Caco-2 (cell line): Measurements from ENCODE around the gene ATXN1. TPM values are rescaled to one million over a fixed set of nuclear protein-coding genes. Genes with fewer than 3 reads are reported as not detected.

Experiments
- BruUV-seq: library from RNA; stranded (reverse); fragments of 400-500 nt; replicated peaks from 2 replicates; lab custom pipeline; 2021; lab: Mats Ljungman, UMichigan
- CTCF ChIA-PET: fragments of 300-600 bp; sonication (Branson Sonifier 250); formaldehyde crosslinking; loops from one replicate; lab custom pipeline; 2022; ENCODE audit warnings: antibody characterized with exemption; lab: Charles Lee
- POLR2A ChIA-PET: fragments of 300-600 bp; sonication (Branson Sonifier 250); formaldehyde crosslinking; loops from one replicate; lab custom pipeline; 2022; ENCODE audit warnings: antibody characterized with exemption; lab: Charles Lee
- DNase-seq, 2 experiments: peaks; one replicate each; pipeline versions ENCODE4 v3.0.0 to v3.0.0-alpha.2; 2020 to 2022
- H3K27me3 ChIP-seq: replicated peaks from 2 replicates; pipeline ENCODE4 v1.6.0; 2011; ENCODE audit warnings: low read length; ENCODE audit not compliant: control insufficient read depth, insufficient read depth
- H3K36me3 ChIP-seq: 2 replicates; pipeline ENCODE4 v1.5.1; 2011; ENCODE audit warnings: low read length; ENCODE audit not compliant: control insufficient read depth, insufficient read depth
- H3K4me1 ChIP-seq: fragments of 250-450 bp; sonication (Bioruptor Pico); 2 replicates; pipeline ENCODE4 v1.5.1; 2020; ENCODE audit warnings: mild to moderate bottlenecking
- H3K4me3 ChIP-seq: 2 replicates; pipeline ENCODE4 v1.5.1; 2011; ENCODE audit warnings: low read depth, mild to moderate bottlenecking, control low read depth, low read length
- H3K9me3 ChIP-seq: fragments of 250-450 bp; sonication (Bioruptor Pico); 2 replicates; pipeline ENCODE4 v1.5.1; 2020; ENCODE audit warnings: mild to moderate bottlenecking, moderate library complexity
- H3K27ac Mint-ChIP-seq: one replicate; pipeline ENCODE4 v1.8.0; 2022; ENCODE audit warnings: mixed read lengths; ENCODE audit not compliant: unreplicated experiment
- H3K27me3 Mint-ChIP-seq: one replicate; pipeline ENCODE4 v1.8.0; 2022; ENCODE audit warnings: mixed read lengths; ENCODE audit not compliant: insufficient read depth, unreplicated experiment
- H3K36me3 Mint-ChIP-seq: one replicate; pipeline ENCODE4 v1.8.0; 2022; ENCODE audit warnings: mild to moderate bottlenecking, mixed read lengths; ENCODE audit not compliant: insufficient read depth, unreplicated experiment
- H3K4me1 Mint-ChIP-seq: one replicate; pipeline ENCODE4 v1.8.0; 2022; ENCODE audit warnings: low read depth, mixed read lengths; ENCODE audit not compliant: unreplicated experiment
- H3K4me3 Mint-ChIP-seq: one replicate; pipeline ENCODE4 v1.8.0; 2022; ENCODE audit warnings: mild to moderate bottlenecking, moderate library complexity, mixed read lengths; ENCODE audit not compliant: unreplicated experiment
- H3K9me3 Mint-ChIP-seq: one replicate; pipeline ENCODE4 v1.8.0; 2022; ENCODE audit warnings: mixed read lengths; ENCODE audit not compliant: unreplicated experiment
- CTCF ChIP-seq, 2 experiments: fragments of 200-600 bp in 1 of 2; IDR thresholded peaks; 1 replicate in 1 of 2; 2 replicates in 1 of 2; pipeline versions ENCODE4 v1.5.1 to v1.8.0; 2011 to 2022; ENCODE audit warnings: antibody characterized with exemption in 1 of 2, control low read depth in 1 of 2, inconsistent platforms in 1 of 2, low read depth in 1 of 2, low read length in 1 of 2, mild to moderate bottlenecking in 1 of 2, moderate library complexity in 1 of 2; ENCODE audit not compliant: insufficient read depth in 1 of 2, severe bottlenecking in 1 of 2, unreplicated experiment in 1 of 2
- intact Hi-C: fragments of 100-400 bp; cut with micrococcal nuclease; formaldehyde crosslinking; loops from one replicate; pipeline ENCODE4 v1.10.0; 2022; ENCODE audit not compliant: unreplicated experiment
- total RNA-seq: library from RNA; stranded (reverse); gene quantifications from 2 replicates; pipeline ENCODE4 v1.2.3, GENCODE V29; 2022

The ATXN1 gene
- total RNA-seq, 1 experiment from 2014 or later: 14.2 TPM

- Mint-ChIP-seq H3K4me3 (no peak overlapping the region), H3K9me3 (no peaks in the 10 kb centered on the region), H3K4me1 (no peaks in the 10 kb centered on the region), H3K27ac (no peak overlapping the region), H3K36me3 (no peaks in the 10 kb centered on the region), H3K27me3 (no peaks in the 10 kb centered on the region)
- no peaks in the 10 kb centered on the region for H3K36me3 ChIP-seq
- intact Hi-C loops: no loop called here
- H3K4me1 ChIP-seq: no peaks in the 10 kb centered on the region
- ChIA-PET POLR2A (no interaction called here), CTCF (no interaction called here)
- no peaks in the 10 kb centered on the region for H3K9me3 ChIP-seq
- BruUV-seq: no TSS peak
- H3K4me3 ChIP-seq: no peak overlapping the region
- DNase-seq: no peak
- no peaks in the 10 kb centered on the region for H3K27me3 ChIP-seq
- TF ChIP-seq CTCF (IDR thresholded peaks at IDR 0.05; ENCODE audit: insufficient read depth in 1 of 2, low read depth in 1 of 2, low read length in 1 of 2, severe bottlenecking in 1 of 2, unreplicated experiment in 1 of 2): no peak
Measured at GRCh38 chr6:16295471-16295870, 465.8 kb downstream of the ATXN1 start.

GRCh38 chr6:16295060-16295459 is 466.2 kb downstream of the ATXN1 start:
- H3K27me3 Mint-ChIP-seq: no peaks in the 10 kb centered on the region
- Histone ChIP-seq H3K27me3 (no peaks in the 10 kb centered on the region), H3K4me3 (no peak overlapping the region), H3K36me3 (no peaks in the 10 kb centered on the region), H3K9me3 (no peaks in the 10 kb centered on the region), H3K4me1 (no peaks in the 10 kb centered on the region)
- no peak for DNase-seq
- CTCF ChIA-PET: no interaction called here
- H3K4me1 Mint-ChIP-seq: no peaks in the 10 kb centered on the region
- no peaks in the 10 kb centered on the region for H3K9me3 Mint-ChIP-seq
- no peak for TF ChIP-seq CTCF (IDR thresholded peaks at IDR 0.05; ENCODE audit: insufficient read depth in 1 of 2, low read depth in 1 of 2, low read length in 1 of 2, severe bottlenecking in 1 of 2, unreplicated experiment in 1 of 2)
- no peak overlapping the region for H3K4me3 Mint-ChIP-seq
- intact Hi-C loops: no loop called here
- POLR2A ChIA-PET: no interaction called here
- BruUV-seq: no TSS peak
- no peak overlapping the region for H3K27ac Mint-ChIP-seq
- no peaks in the 10 kb centered on the region for H3K36me3 Mint-ChIP-seq

GRCh38 chr6:16294371-16294770 is 466.9 kb downstream of the ATXN1 start:
- POLR2A ChIA-PET: no interaction called here

More at GRCh38 chr6:16294371-16294770, 466.9 kb downstream of the ATXN1 start:
- no peak for TF ChIP-seq CTCF (IDR thresholded peaks at IDR 0.05; ENCODE audit: insufficient read depth in 1 of 2, low read depth in 1 of 2, low read length in 1 of 2, severe bottlenecking in 1 of 2, unreplicated experiment in 1 of 2)
- Mint-ChIP-seq H3K27me3 (no peaks in the 10 kb centered on the region), H3K4me3 (no peak overlapping the region), H3K9me3 (no peaks in the 10 kb centered on the region), H3K4me1 (no peaks in the 10 kb centered on the region), H3K36me3 (no peaks in the 10 kb centered on the region), H3K27ac (no peak overlapping the region)
- CTCF ChIA-PET: no interaction called here
- no peak for DNase-seq
- intact Hi-C loops: no loop called here
- Histone ChIP-seq H3K36me3 (no peaks in the 10 kb centered on the region), H3K27me3 (no peaks in the 10 kb centered on the region), H3K4me1 (no peaks in the 10 kb centered on the region), H3K9me3 (no peaks in the 10 kb centered on the region), H3K4me3 (no peak overlapping the region)
- BruUV-seq: no TSS peak
